Stimulated activated CD4-positive, alpha-beta T cell treated with anti-CD3 and anti-CD28 coated beads, Interleukin-15, amount 100 ng/mL, for 1 hour (primary cell): ENCODE data around the gene PIEZO2.
"Not testable (repeated sequence)": the region's sequence is repeated elsewhere in the genome, so short reads cannot be mapped to it uniquely, and the experiment has no call there.

Source experiments
- DNase-seq, 2 donors: peaks; one replicate each; pipeline ENCODE4 v3.0.0-alpha.2; 2020; ENCODE audit warnings: low read depth in 1 of 2, low spot score in 1 of 2

The PIEZO2 gene

DNA sequence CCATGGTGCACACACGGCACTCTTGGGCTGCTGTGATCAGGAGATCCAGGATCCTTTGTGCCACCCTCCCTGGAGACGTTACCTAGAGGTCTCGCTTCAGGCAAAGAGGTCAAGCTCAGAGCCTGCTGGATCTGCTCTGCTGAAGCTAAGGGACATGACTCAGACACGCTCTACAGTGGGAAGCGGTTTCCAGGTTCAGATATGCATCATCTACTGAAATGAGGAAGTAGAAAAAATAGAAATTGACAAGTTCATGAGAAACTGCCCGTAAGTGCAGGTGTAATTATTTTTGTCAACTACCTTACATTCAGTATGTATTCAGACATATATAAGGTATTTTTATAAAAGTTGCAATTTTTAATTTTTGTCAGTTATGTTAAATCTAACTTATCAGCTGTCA lies 520.3 kb downstream of the PIEZO2 start:
- DNase-seq = not testable (repeated sequence)

GRCh38 chr18:10626606-10627213 lies 522.7 kb downstream of the PIEZO2 start:
- not testable (repeated sequence) for DNase-seq

DNA sequence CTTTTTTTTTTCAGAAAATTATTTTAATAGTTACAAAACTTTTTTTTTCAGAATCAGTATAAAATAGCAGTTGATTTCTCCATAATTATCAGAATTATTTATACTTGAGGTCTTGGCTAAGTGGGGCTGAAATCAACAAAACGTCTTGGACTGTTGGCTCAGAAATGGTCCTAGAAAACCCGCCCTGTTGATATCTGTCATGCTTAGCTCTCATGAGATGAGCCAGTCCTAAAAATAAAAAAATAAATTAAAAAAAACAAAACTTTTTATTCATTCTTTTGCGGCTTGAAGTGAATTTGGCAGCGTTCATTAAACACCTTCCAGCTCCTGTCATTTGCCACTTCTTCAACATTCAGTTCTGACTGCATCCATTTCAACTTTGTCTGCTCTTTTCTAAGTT lies 525.8 kb downstream of the PIEZO2 start:
- not testable (repeated sequence) for DNase-seq

DNA sequence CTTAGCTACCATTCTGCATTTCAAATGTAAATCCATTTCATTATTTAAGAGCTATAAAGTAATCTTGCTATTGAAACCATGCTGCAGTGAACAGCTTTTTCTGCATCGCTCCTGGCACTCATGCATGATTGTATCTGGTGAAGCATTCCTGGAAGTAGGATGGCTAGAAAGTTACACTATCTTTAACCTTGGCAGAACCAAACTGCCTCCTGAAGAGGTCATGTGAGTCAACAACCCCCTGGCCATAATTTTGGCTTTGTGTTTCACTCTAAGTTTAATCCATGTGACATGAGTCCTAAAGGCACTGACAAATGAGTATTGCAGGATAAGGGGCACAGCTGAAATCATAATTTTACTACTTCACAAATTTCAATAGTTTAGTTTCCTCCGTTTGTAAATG lies 526.4 kb downstream of the PIEZO2 start:
- not testable (repeated sequence) for DNase-seq

DNA sequence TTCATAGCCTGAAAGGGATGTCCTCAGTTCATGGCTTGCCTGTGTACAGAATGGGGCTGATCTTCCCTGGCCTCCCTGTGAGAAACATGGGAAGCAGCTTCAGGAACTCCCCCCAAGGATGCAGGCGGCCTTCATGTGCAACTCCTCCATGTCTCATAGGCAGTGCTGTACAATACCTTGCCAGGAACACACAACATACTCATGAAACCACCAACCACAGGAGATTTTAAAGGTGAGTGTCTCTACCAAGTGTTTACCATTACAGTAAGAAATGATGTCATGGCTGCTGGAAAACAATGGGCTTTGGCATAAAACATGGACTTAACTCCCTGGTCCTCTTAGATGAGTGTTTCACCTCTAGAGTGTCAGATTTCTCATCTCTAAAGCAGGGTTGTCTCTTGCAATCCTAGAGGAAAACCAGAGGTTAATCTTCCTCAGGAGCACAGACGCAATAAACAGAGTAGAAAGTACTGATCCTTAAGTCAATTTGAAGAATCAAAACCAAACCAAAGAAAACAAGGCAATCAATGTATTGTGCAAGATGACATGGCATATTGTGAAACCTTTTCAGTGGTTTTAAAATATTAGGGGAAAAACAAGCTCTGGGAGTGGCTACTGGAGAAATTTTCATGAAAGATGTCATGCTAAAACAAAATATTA lies 528.6 kb downstream of the PIEZO2 start:
- not testable (repeated sequence) for DNase-seq
